Transverse colon (tissue), 4 donors: ENCODE results near the gene ACIN1. TPM values are rescaled to one million over a fixed set of nuclear protein-coding genes. Genes with fewer than 3 reads are reported as not detected.

ENCODE experiments used
- DNase-seq: peaks from one replicate; pipeline ENCODE4 v3.0.0-alpha.2; 2019
- H3K27ac ChIP-seq, 4 donors: fragments of 200-600 bp; sonication (generic); 2 replicates each; pipeline ENCODE4 v1.5.1; 2016 to 2018; ENCODE audit warnings: inconsistent platforms in 4 of 4
- H3K27me3 ChIP-seq: fragments of 200-600 bp; sonication (generic); 2 replicates; pipeline ENCODE4 v1.5.1; 2017; ENCODE audit warnings: inconsistent platforms
- H3K36me3 ChIP-seq, 4 donors: fragments of 200-600 bp; sonication (generic); 2 replicates each; pipeline ENCODE4 v1.5.1; 2017 to 2019; ENCODE audit warnings: inconsistent platforms in 4 of 4
- H3K4me1 ChIP-seq, 4 donors: fragments of 200-600 bp; sonication (generic); 2 replicates each; pipeline ENCODE4 v1.5.1; 2017 to 2020; ENCODE audit warnings: inconsistent platforms in 4 of 4
- H3K4me3 ChIP-seq, 4 donors: fragments of 200-600 bp; sonication (generic); 1 replicate in 1 of 4; 2 replicates in 3 of 4; pipeline versions ENCODE4 v1.5.1 to v1.6.1; 2017 to 2019; ENCODE audit warnings: inconsistent platforms in 4 of 4
- H3K9me3 ChIP-seq, 2 donors: fragments of 200-600 bp; sonication (generic); 2 replicates each; pipeline ENCODE4 v1.5.1; 2017 to 2019; ENCODE audit warnings: inconsistent platforms in 2 of 2
- CTCF ChIP-seq, 5 experiments: fragments of 200-600 bp in 3 of 5; fragments of 450-650 bp in 2 of 5; sonication (generic) in 3 of 5; IDR thresholded peaks; 1 replicate in 2 of 5; 2 replicates in 3 of 5; pipeline ENCODE4 v1.5.1; 2016 to 2017; ENCODE audit warnings: antibody characterized with exemption in 5 of 5, inconsistent platforms in 3 of 5, mild to moderate bottlenecking in 2 of 5, moderate library complexity in 1 of 5
- EP300 ChIP-seq: sonication (generic); formaldehyde crosslinking; IDR thresholded peaks from one replicate; pipeline ENCODE4 v1.6.1; 2017; ENCODE audit warnings: antibody characterized with exemption, low read depth
- POLR2A ChIP-seq: fragments of 450-650 bp; IDR thresholded peaks from one replicate; pipeline ENCODE4 v1.6.1; 2016; ENCODE audit warnings: antibody characterized with exemption, mild to moderate bottlenecking, moderate library complexity
- POLR2AphosphoS5 ChIP-seq, 3 donors: sonication (generic); formaldehyde crosslinking; IDR thresholded peaks; one replicate each; pipeline ENCODE4 v1.6.1; 2016; ENCODE audit warnings: antibody characterized with exemption in 3 of 3
- WGBS, 2 donors: methylation state at CpG; one replicate each; pipeline ENCODE4 v1.1.5; 2018; ENCODE audit warnings: low coverage in 1 of 2; 5-methylcytosine and 5-hydroxymethylcytosine counted together
- in situ Hi-C, 4 donors: fragments of 200-750 bp; cut with MboI; loops; one replicate each; pipeline versions ENCODE4 v1.15.0 to v1.15.1; 2017; ENCODE audit warnings: low sequenced_read_pairs in 3 of 4, low pct_ligation_motif_present in 1 of 4, low pct_unique_long_range_greater_than_20kb in 1 of 4
- intact Hi-C: fragments of 100-400 bp; cut with DNase I; formaldehyde crosslinking; loops from one replicate; pipeline ENCODE4 v1.15.1; 2023; ENCODE audit warnings: low total_unique reads
- total RNA-seq, 4 donors: library from RNA; depleted of rRNA; stranded (reverse); fragments of >200 nt; gene quantifications; one replicate each; pipeline ENCODE4 v1.1.0, GENCODE V29; 2016

The ACIN1 gene
- total RNA-seq, 4 donors from 2014 or later: 137 to 303 (median 222) TPM

DNA sequence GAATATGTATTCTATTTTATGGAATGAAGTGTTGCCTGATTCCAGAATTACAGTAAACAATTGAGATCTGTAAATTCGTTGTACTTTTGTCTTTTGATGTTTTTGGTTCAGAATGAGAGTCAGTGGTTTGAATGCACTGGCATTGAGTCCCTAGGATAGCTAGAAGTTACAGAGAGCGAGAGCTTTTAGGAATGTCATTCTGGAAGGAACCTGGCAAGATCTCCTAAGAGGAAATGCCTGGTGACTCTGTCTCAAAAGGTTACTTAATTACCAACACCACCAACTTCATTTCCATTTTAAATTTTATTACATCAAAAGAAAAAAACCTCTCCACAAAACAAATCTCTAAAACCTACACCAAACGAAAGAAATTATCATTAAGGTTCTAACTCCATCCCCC lies 30.1 kb upstream of the ACIN1 start:
- 37 to 63% methylated on average over 3 of the region's 3 CpGs for WGBS, 2 donors
- H3K4me1 ChIP-seq: peaks cover 0 to 15% (median 5%) of the 10 kb centered on the region in 4 donors
- H3K36me3 ChIP-seq: no peaks in the 10 kb centered on the region
- intact Hi-C loops: no loop called here
- no peak for TF ChIP-seq POLR2A
- TF ChIP-seq EP300: no peak
- no peak for TF ChIP-seq CTCF (IDR thresholded peaks at IDR 0.05)
- no peak for TF ChIP-seq POLR2AphosphoS5 (IDR thresholded peaks at IDR 0.05)
- H3K27ac ChIP-seq: no peak overlapping the region
- H3K9me3 ChIP-seq: no peaks in the 10 kb centered on the region
- DNase-seq: no peak
- no peak overlapping the region for H3K4me3 ChIP-seq
- H3K27me3 ChIP-seq: no peaks in the 10 kb centered on the region
- in situ Hi-C loops: no loop called here

- Histone ChIP-seq H3K4me3 (no peak overlapping the region), H3K36me3 (no peaks in the 10 kb centered on the region), H3K4me1 (peaks cover 0 to 20% (median 5%) of the 10 kb centered on the region in 4 donors), H3K27ac (no peak overlapping the region), H3K27me3 (no peaks in the 10 kb centered on the region), H3K9me3 (no peaks in the 10 kb centered on the region)
- TF ChIP-seq POLR2AphosphoS5 (IDR thresholded peaks at IDR 0.05) (no peak), EP300 (no peak), POLR2A (no peak)
- WGBS, 2 donors: 91% methylated on average over 13 of the region's 13 CpGs; no CpG with 5 or more reads in 1 of the 2 donors
- in situ Hi-C loops: loop anchor here (5.0 to 25.0 kb wide), 3 partner anchors 58 to 163 kb away; partner anchors contain the start of genes HOMEZ (in 3 of the 4) and SLC7A8 (in 1 of the 4)
- intact Hi-C loops: no loop called here
- no peak for DNase-seq
Observed at GRCh38 chr14:23124337-23124954, 29.5 kb upstream of the ACIN1 start.

DNA sequence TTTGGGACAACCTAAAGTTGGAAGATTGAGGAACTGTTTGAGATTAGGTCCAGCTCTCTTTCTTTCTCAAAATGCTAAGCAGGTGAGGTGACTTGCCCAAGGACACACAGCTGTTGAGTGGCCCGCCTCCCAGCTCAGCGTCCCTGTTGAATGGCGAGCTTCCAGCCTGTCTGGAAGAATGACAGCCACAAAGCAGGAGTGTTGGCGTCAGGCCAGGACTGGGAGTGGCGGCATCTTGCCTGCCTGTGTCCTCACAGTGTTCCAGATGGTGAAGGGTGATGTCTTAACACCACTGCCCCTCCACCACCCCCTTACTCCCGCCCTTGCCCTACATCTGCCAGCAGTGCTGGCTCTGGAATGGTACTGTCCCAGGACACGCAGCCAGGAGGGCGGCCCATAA lies 28.5 kb upstream of the ACIN1 start:
- TF ChIP-seq CTCF (IDR thresholded peaks at IDR 0.05) (no peak), POLR2A (no peak), POLR2AphosphoS5 (IDR thresholded peaks at IDR 0.05) (peak in 2 of 3 donors; percentile 21 to 23), EP300 (no peak)

DNA sequence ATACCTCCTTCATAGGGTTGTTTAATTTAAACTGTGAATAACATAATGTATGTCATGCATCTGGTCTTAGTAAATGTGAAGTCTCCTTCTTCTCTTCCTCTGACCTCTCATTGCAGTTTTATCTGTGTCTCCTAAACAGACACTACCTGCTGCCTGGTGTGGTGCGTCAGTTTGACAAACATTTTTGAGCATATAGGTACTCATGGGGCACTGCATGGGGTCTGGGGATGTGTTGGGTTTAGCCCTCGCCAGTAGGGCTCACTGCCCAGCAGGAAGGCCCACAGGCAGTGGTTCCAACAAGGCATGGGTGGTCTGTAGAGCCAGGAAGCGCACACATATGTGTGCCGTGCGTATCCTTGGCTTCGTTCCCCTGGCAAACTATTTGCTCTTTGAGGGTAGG lies 27.1 kb upstream of the ACIN1 start:
- in situ Hi-C loops (loop anchor here (5.0 to 25.0 kb wide), 3 partner anchors 60 to 165 kb away; partner anchors contain the start of genes HOMEZ (in 3 of the 4) and SLC7A8 (in 1 of the 4)), intact Hi-C loops (no loop called here)
- Histone ChIP-seq H3K9me3 (no peaks in the 10 kb centered on the region), H3K4me1 (peaks cover 0 to 20% (median 5%) of the 10 kb centered on the region in 4 donors), H3K27me3 (no peaks in the 10 kb centered on the region), H3K36me3 (no peaks in the 10 kb centered on the region), H3K27ac (no peak overlapping the region), H3K4me3 (no peak overlapping the region)
- no peak for TF ChIP-seq POLR2AphosphoS5 (IDR thresholded peaks at IDR 0.05)
- TF ChIP-seq POLR2A: no peak
- TF ChIP-seq CTCF (IDR thresholded peaks at IDR 0.05): no peak
- TF ChIP-seq EP300: no peak
- DNase-seq: no peak
- WGBS, 2 donors: 92 to 100% methylated on average over 1 to 6 of the region's 6 CpGs

More for the DNA sequence above, 28.5 kb upstream of the ACIN1 start:
- H3K4me1 ChIP-seq: peaks cover 0 to 20% (median 5%) of the 10 kb centered on the region in 4 donors
- no peaks in the 10 kb centered on the region for H3K9me3 ChIP-seq
- DNase-seq: peak; percentile 90
- WGBS, 2 donors: 48 to 61% methylated on average over 4 to 8 of the region's 8 CpGs
- no peak overlapping the region for H3K4me3 ChIP-seq
- intact Hi-C loops: no loop called here
- H3K27ac ChIP-seq: no peak overlapping the region
- H3K36me3 ChIP-seq: no peaks in the 10 kb centered on the region
- in situ Hi-C loops: loop anchor here (5.0 to 25.0 kb wide), 3 partner anchors 59 to 164 kb away; partner anchors contain the start of genes HOMEZ (in 3 of the 4) and SLC7A8 (in 1 of the 4)
- H3K27me3 ChIP-seq: no peaks in the 10 kb centered on the region
